GM21529 (cell line): ENCODE measurements around the gene RARS1.
"Not testable (repeated sequence)": the region's sequence is repeated elsewhere in the genome, so short reads cannot be mapped to it uniquely, and the experiment has no call there.

Experiments used
- ATAC-seq: cut with Tn5 transposase; IDR thresholded peaks from one replicate; pipeline ENCODE4 v1.9.1; 2021; ENCODE audit not compliant: unreplicated experiment

RARS1 gene

DNA sequence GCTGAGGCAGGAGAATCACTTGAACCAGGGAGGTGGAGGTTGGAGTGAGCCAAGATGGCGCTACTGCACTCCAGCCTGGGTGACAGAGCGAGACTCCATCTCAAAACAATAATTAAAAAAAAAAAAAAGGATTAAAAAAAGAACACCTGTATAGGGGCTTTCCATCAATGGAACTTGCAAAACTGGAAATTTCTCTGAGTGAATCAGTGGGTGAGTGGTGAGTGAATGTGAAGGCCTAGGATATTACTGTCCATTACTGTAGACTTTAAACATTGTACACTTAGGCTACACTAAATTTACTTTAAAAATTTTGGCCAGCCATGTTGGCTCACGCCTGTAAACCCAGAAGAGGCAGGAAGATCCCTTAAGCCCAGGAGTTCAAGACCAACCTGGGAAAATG lies 5.7 kb upstream of the RARS1 start:
- no peak for ATAC-seq

DNA sequence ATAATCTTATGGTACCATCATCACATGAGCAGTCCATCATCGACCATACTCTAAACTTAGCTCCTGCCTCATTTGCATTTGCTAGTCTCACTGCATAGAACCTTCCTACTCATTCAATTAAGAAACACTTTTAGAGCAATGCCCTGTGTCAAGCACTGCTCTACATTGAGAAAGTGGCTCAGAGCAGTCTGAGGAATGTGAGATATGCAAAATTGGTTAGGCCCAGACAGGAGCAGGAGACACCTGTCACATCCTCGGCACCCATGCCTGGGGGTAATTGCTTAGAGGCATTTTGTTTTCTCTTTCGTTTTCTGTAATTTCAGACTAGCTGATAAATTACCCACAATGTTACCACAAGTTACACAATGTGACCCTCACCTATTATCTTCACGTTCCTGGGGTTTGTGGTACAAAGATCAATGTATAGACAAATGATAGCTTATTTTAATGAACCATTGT lies 4.9 kb upstream of the RARS1 start:
- peak; percentile 91 for ATAC-seq

DNA sequence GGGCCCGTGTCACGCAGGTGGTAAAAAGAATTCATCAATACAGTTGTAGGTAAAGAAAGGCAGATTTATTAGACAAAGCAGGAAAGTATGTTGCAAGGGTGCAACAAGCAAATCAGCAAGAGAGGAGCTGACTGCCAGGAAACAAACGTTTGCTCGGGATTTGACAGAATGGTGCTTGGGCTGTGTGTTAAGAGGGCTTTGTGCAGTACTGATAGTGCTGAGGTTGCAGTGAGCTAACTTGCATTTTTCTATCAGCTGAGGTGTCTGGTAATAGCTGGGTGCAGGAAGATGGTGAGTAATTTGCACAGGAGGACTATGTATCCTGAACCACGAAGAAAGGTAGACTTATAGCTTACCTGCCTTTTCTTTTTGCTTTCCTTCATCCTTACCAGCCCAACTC lies 3.9 kb upstream of the RARS1 start:
- no peak for ATAC-seq

DNA sequence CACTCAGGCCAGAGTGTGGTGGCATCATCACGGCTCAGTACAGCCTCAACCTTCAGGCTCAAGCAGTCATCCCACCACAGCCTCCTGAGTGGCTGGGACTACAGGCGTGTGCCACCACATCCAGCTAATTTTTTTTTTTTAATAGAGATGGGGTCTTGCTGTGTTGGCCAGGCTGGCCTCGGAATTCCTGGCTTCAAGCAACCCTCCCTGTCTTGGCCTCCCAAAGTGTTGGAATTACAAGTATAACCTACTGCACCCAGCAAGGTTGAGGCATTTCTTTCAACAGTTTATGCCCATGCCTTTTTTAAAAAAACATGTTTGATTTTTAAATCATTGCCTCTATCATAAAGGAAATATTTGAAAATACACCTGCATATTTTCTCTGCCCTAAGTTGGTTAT lies 2.8 kb downstream of the RARS1 start:
- ATAC-seq = no peak

DNA sequence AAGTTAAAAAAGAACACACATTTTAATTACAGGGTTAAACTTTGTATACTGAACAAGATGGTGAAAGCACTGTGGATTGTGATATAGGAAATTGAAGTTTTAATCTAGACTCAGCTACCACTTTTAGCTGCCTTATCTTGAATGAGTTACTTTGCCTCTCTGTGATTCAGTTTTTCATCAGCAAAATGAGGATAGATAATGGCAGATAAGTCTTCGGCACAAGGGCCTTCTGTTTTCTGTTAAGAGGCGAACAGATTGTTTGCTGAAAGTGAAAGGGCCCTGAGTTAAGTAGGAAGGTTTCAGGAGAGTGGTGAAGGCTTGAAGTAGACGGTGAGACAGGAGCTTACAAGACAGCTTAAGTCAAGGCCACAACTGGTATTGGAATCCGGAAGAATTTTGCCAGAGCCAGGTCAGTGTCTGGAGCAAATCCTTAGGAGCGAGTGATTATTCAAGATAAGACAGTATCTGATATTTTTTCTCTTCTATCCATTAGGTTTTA lies 7.8 kb downstream of the RARS1 start:
- no peak for ATAC-seq

DNA sequence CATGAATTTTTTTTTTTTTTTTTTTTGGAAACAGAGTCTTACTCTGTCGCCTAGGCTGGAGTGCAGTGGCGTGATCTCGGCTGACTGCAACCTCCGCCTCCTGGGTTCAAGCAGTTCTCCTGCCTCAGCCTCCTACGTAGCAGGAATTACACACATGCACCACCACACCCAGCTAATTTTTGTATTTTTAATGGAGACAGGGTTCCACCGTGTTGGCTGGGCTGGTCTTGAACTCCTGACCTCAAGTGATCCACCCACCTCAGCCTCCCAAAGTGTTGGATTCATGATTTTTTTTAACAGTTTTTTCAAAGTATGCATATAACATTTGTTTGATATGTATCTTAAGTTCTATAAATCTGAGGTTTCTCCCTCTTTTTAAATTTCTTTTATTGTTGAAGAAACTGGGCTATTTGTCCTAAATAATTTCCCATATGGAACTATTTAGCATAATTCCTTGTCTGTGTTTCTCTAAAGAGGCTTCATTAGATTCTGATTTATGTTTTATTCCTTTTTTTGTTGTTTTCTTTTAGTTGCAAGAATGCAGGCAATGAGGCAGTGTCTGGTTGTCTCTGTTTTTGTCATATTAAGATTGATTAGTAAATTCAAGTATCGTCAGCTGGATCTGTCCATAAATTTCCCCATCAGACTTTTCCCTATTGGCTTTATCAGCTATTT lies 16.4 kb downstream of the RARS1 start:
- no peak for ATAC-seq

DNA sequence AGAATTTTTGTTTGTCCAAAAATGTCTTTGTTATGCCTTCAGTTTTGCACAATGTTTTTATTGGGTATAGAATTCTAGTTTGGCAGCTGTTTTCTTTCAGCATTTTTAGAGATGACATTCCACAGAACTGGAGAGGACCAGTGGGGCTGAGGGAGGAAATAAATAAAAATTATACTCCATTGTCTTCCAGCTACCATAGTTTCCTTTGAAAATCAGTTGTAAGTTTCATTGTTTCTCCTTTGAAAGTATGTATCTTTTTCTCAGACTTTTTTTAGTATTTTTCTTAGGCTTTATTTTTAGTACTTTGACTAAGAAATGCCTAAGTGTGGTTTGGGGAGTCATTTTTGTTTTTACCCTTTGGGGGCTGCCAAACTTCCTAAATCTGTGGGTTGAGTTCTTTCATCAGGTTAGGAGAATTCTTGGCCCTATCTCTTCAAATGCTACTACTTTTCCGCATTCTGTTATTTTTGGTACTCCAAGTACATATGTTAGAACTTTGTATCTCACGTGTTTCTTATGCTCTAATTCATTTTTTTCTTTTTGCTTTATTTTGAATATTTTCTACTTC lies 27.7 kb downstream of the RARS1 start:
- ATAC-seq = no peak

DNA sequence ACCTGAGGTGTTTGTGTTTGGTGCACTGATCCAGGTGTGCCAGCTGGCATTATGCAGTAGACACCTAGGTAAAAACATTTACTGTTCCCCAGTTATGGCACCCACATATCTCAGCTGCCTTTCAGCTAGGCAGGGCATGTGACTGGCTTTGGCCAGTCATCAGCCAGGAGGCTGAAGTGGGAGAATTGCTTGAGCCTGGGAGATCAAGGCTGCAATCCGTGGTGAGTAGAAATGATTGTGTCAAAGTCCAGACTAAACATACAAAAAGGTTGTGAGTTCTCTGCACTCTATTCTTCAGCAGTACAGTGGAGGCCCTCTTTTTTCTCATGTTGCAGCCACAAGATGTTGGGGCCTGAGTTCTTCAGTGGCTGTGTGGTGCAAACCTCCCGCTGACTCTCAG lies 39.6 kb downstream of the RARS1 start:
- ATAC-seq = no peak

DNA sequence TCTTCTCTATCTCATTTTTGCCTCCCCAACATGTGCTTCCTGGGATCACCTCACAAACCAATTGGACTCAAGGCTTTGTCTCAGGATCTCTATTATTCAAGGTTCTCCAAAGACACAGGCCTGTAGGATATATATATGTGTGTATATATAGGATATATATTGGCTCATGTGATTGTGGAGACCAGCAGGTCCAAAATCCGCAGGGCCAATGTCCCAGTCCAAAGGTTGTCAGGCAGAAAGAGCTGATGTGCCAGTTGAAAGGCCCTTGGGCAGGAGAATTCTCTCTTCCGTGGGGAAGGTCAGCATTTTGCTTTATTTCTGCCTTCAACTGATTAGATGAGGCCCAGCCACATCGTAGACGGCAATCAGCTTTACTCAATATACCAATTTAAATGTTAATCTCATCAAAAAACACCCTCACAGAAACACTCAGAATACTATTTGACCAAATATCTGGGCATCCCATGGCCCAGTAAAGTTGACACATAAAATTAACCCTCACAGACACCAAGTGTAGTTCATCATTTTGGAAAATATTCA lies 41.6 kb downstream of the RARS1 start:
- ATAC-seq = no peak

DNA sequence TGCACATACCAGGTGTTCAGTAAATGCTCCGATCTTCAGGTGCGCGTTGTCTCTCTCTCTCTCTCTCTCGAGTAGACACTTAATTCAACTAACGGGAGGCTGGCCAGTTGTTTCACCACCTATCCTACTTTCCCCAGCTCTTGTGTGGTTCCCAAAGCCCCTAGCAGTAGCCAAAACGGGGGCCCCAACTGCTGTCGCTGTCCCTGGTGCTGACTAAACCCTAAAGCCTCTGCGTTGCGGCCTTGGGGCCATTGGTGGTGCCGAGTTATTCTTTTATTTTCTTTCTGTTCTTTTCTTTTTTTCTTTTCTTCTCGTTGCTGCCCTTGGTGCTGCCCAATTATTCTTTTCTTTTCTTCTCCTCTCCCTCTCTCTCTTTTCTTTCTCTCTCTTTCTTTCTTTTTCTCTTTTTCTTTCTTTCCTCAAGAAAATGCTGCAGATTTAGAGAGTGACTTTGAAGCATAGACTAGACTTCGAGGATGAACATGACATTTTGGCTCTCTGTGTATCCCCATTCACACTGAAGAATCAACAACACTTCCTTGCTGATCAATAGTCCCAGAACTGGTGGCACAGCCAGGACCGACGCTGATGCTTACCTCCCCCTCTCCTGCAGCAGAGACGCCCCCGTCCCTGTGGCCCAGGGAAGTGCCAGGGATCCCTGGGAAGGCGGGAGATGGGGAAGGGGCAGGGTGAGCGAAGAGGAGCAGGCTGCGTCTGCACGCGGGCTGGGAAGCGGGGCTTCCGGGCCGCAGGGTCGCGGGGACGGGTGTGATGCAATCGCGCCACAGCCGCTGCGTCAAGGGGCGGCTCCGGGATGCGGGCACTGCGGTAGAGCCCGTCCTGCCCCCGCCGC lies 42.5 kb downstream of the RARS1 start, which contains the start of gene FBLL1:
Gene FBLL1, plus strand, starts transcription at position 785 of the 853 bp plus-strand sequence. CDS start 200 bp downstream, outside the sequence.
- no peak for ATAC-seq

DNA sequence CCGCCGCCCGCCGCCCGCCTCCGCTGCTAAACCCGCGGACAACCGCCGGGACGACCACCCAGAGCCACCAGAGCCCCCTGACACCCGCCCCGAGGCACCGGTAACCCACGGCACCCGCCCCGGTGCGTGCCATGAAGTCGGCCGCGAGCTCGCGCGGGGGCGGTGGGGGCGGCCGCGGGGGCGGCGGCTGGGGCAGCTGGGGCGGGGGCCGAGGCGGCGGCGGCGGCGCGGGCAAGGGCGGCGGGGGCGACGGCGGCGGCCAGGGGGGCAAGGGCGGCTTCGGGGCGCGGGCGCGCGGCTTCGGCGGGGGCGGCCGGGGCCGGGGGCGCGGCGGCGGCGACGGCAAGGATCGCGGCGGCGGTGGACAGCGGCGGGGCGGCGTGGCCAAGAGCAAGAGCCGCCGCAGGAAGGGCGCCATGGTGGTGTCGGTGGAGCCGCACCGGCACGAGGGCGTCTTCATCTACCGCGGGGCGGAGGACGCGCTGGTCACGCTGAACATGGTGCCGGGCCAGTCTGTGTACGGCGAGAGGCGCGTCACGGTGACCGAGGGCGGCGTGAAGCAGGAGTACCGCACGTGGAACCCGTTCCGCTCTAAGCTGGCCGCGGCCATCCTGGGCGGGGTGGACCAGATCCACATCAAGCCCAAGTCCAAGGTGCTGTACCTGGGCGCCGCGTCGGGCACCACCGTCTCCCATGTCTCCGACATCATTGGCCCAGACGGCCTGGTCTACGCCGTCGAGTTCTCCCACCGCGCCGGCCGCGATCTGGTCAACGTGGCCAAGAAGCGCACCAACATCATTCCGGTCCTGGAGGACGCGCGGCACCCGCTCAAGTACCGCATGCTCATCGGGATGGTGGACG lies 43.3 kb downstream of the RARS1 start:
- ATAC-seq = no peak

DNA sequence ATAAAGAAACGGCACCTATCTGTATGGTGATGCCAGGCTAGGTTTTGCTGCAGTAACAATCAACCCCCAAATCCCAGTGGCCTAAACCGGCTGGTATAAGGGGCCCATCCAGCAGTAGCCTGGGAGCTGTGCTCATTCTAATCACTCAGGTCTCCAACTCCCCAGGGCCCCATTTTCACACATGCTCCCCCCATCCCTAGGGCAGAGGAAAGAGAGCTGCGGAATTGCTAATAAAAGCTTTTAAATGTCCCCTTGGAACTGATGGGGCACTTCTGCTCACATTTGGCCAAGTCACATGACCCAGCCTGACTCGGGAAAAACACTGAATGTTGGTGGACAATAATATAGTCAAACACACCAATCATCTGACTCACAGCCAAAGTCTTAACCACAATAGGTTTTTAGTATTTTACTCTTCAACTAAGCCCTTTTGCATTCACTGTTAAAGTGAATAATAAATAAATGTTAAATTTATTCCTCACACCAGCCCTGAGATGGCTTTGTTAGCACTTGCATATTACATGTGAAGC lies 44.4 kb downstream of the RARS1 start:
- no peak for ATAC-seq

DNA sequence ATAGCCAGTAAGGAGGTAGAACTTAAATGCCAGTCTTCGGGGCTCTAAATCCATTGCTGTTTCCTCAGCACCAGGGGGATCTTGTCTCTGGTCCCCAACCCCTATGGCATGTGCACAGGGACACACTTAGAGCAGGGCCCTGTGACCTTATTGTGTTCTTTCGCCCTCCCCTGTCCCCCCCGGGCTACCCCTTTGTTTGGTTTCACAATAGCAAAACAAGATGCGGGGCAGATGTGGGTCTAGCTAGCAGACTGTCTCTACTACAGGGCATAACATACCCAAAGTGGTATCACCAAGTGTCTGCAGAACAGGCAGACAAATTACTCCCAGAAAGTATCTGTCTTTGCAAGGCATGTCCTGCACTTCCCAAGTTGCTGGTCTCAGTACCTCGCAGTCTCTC lies 44.9 kb downstream of the RARS1 start:
- no peak for ATAC-seq

DNA sequence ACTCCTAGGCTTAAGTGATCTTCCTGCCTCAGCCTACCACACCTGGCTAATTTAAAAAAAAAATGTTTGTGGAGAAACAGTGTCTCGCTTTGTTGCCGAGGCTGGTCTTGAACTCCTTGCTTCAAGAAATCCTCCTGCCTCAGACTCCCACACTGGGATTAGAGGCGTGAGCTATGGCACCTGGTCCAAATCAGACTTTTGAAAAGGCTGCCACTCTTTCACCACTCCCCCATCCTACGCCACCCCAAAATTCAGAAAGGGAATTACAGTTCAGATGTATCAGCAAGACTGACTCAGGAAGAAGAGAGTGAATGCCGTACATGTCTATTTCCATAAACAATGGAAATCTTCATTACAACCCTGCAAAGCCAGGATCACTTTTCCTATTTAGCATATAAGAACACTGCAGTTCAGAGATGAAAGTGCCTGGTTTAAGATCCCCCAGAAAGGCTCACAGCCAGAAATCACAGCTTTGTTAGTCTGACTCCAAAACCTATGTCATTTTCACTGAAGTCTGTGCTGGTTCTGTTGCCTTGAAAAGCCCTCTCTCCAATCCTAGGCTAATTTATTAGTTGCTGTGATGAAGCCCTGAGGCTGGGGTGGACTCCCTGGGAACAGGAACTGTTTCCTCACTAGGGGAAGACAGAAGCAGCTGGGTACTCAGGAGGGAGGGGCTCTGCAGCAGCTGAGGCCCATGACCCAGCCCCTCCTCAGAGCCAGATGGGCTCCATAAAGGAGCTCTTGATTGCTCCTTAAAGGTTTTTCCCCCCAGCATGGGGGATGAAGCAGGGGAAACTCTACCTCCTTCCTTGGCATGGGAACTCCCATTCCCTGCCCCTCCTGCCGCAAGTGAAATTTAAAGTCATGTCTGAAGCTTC lies 46.0 kb downstream of the RARS1 start:
- ATAC-seq = no peak

DNA sequence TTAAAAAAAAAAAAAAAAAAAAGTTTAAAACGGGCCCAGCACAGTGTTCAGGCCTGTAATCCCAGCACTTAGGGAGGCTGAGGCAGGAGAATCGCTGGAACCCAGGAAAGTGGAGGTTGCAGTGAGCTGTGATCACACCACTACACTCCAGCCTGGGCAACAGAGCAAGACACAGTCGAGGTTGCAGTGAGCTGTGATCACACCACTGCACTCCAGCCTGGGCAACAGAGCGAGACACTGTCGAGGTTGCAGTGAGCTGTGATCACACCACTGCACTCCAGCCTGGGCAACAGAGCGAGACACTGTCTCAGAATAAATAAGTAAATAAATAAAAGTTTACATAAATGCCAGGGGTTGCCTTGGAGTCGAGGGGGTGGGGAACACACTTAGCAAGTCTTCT lies 48.1 kb downstream of the RARS1 start:
- not testable (repeated sequence) for ATAC-seq

DNA sequence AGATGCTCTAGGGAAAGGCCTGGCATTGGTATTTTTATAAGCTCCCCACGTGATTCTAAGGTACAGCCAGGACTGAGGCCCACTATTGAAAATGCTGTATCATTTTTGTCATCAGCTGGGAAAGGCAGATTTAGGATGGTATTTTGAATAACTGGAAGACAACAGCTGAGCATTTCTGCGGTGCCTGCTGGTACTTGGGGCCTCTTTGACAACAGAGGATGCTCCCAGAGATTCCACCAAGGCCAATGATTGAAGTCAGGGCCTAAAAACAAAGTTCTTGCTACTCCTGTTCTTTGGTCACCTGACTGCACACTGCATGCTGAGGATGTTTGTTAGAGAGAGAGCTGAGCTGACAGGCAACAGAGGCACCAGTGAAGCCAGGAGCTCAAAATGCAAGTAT lies 50.9 kb downstream of the RARS1 start:
- ATAC-seq = no peak

DNA sequence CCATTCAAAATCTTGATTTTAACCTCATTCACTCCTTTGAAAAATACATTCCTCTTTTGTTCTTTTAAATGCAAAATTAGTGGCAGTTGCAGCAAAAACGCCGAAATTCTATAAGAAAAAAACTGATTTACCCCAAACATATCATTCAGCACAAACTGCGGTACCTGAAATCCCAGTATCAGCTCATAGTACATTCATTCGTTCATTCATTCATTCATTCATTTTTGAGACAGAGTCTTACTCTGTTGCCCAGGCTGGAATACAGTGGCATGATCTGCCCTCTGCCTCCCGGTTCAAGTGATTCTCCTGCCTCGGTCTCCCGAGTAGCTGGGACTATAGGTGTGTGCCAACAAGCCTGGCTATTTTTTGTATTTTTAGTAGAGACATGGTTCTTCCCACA lies 63.3 kb downstream of the RARS1 start:
- ATAC-seq = no peak

DNA sequence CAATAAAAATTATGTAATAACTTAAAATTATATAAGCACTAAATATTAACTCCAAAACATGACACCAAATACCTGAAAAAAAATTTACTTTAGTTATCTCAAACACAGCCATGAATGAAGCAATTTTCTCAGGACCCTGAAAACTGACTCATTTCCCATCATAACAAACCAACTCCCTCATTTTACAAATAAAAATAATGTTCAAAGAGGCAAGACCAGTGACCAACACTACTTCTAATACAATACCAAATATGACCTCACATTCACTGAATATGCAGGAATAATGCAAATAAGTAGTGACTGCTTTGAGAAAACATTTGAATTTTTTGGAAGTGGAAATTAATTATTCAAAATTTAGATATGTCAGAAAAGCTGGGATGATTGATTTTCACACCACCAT lies 64.4 kb downstream of the RARS1 start:
- no peak for ATAC-seq

DNA sequence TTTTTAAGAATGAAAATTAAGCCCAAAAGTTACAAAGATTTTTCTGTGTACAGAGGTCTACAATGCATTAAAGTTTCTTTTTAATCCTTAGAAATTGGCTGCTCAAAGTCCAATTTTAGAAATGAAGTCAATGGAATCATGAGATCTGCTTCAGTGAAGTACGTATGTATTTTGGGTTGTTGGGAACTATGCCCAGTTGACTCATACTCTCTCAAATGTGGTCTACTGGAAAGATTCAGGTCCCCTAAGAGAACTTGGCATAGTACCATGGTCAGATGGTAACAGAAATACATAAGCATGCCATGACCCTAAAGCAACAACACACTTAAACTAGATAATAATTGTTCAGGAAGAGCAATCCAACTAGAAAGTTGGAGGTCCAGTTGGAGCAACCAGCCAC lies 65.9 kb downstream of the RARS1 start:
- ATAC-seq = no peak
